IMR-90 (cell line): Measurements from ENCODE around the gene RAB43.

Experiments used
- CEBPB ChIP-seq: IDR thresholded peaks from 2 replicates; pipeline ENCODE4 v1.6.1; 2012; ENCODE audit warnings: low read depth, low read length, improper control_type of control experiment
- NFE2L2 ChIP-seq: fragments of 150-350 bp; IDR thresholded peaks from 2 replicates; pipeline ENCODE4 v1.6.1; 2016; ENCODE audit warnings: low read depth, mild to moderate bottlenecking, low read length
- POLR2A ChIP-seq: IDR thresholded peaks from 2 replicates; pipeline ENCODE4 v1.6.1; 2012; ENCODE audit warnings: mild to moderate bottlenecking, low read depth, low read length
- TF ChIP-seq, protein P1 (sequence below): conservative IDR thresholded peaks from 2 replicates; pipeline ENCODE4 v1.5.1; 2012; ENCODE audit warnings: mild to moderate bottlenecking, low read depth, low read length, improper control_type of control experiment

- TF ChIP-seq POLR2A (no peak), CEBPB (no peak), NFE2L2 (no peak)
- TF ChIP-seq, protein P1, sequence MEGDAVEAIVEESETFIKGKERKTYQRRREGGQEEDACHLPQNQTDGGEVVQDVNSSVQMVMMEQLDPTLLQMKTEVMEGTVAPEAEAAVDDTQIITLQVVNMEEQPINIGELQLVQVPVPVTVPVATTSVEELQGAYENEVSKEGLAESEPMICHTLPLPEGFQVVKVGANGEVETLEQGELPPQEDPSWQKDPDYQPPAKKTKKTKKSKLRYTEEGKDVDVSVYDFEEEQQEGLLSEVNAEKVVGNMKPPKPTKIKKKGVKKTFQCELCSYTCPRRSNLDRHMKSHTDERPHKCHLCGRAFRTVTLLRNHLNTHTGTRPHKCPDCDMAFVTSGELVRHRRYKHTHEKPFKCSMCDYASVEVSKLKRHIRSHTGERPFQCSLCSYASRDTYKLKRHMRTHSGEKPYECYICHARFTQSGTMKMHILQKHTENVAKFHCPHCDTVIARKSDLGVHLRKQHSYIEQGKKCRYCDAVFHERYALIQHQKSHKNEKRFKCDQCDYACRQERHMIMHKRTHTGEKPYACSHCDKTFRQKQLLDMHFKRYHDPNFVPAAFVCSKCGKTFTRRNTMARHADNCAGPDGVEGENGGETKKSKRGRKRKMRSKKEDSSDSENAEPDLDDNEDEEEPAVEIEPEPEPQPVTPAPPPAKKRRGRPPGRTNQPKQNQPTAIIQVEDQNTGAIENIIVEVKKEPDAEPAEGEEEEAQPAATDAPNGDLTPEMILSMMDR, result no peak
Observed at GRCh38 chr3:129122412-129123011, 908 bp upstream of the RAB43 start.
